ENCODE measurements around the gene PRELID1. TPM values are rescaled to one million over a fixed set of nuclear protein-coding genes. Genes with fewer than 3 reads are reported as not detected.

Gene PRELID1
- polyA plus RNA-seq, 2 of the 4 experiments (the other 2 are of a cell fraction), result 218 to 250 TPM

- Histone ChIP-seq H3K4me2 (peak overlapping the region; percentile 89), H3K4me3 (peak overlapping the region; percentile 68), H3K9me3 (no peaks in the 10 kb centered on the region), H3K4me1 (peaks cover 42% of the 10 kb centered on the region), H3K27ac (peak overlapping the region; percentile 95 to 96)
- TF ChIP-seq CBX8 (IDR thresholded peaks at IDR 0.05), result no peak
- TF ChIP-seq RNF2 (IDR thresholded peaks at IDR 0.05; ENCODE audit: borderline replicate concordance, low read depth), result no peak
- TF ChIP-seq CEBPB (IDR thresholded peaks at IDR 0.05), result no peak
- TF ChIP-seq KDM5A (IDR thresholded peaks at IDR 0.05), result no peak
- ATAC-seq, result peak; percentile 3 to 35; a peak in 3 of 6 replicates
- CTCF ChIA-PET, result interaction anchor here (0.5 to 4.6 kb wide), 5 partner anchors 7 to 189 kb away, joined by 3 to 24 read pairs (median 4); no protein-coding TSS in a partner anchor
- no peak for FAIRE-seq
- POLR2A ChIA-PET, result interaction anchor here (0.6 kb wide), 1 partner anchor 155 kb away, joined by 4 read pairs; no protein-coding TSS in a partner anchor
- DNase-seq (ENCODE audit: low read depth in 1 of 2, low spot score in 1 of 2), result no peak
- 79% methylated on average over 22 of the region's 24 CpGs for WGBS (ENCODE audit: missing lambda C conversion rate)
These were observed 1.1 kb upstream of the PRELID1 start for GRCh38 chr5:177302354-177303110.

GRCh38 chr5:177303925-177304391, 359 bp downstream of the PRELID1 start:
- ATAC-seq (peak in 1 of 2 experiments; percentile 1; a peak in 2 of 6 replicates), FAIRE-seq (no peak), DNase-seq (ENCODE audit: low read depth in 1 of 2, low spot score in 1 of 2) (no peak)
- Histone ChIP-seq H3K4me2 (peak overlapping the region; percentile 99), H3K4me3 (peak overlapping the region; percentile 68), H3K4me1 (peaks cover 42% of the 10 kb centered on the region), H3K27ac (peak overlapping the region; percentile 95 to 96), H3K9me3 (no peaks in the 10 kb centered on the region)
- TF ChIP-seq BCL3 (IDR thresholded peaks at IDR 0.05) (no peak), HEYL (CRISPR knock-in tag; IDR thresholded peaks at IDR 0.05) (no peak), RAD21 (conservative IDR thresholded peaks at IDR 0.05 in 1 of 2, IDR thresholded peaks at IDR 0.05 in 1 of 2) (no peak), POLR2AphosphoS2 (conservative IDR thresholded peaks at IDR 0.05; ENCODE audit: low read length) (no peak), ELK1 (IDR thresholded peaks at IDR 0.05; ENCODE audit: low read depth, low read length) (no peak), CBX2 (IDR thresholded peaks at IDR 0.05; ENCODE audit: borderline replicate concordance, low read depth) (no peak), RCOR1 (IDR thresholded peaks at IDR 0.05; ENCODE audit: low read depth, low read length) (no peak), BHLHE40 (IDR thresholded peaks at IDR 0.05; ENCODE audit: low read depth, low read length) (no peak), HOXB13 (CRISPR knock-in tag; IDR thresholded peaks at IDR 0.05; ENCODE audit: low read depth) (no peak), MAZ (IDR thresholded peaks at IDR 0.05; ENCODE audit: borderline replicate concordance, low read depth, low read length) (no peak), PHF8 (IDR thresholded peaks at IDR 0.05; ENCODE audit: borderline replicate concordance, low read depth) (peak; percentile 19; the same call in 1 of the 2 replicates), E2F6 (IDR thresholded peaks at IDR 0.05; ENCODE audit: borderline replicate concordance, low read depth) (0 out of 2 replicates have a peak, but pooled peaks have one; percentile 15), CEBPB (IDR thresholded peaks at IDR 0.05) (no peak), ZFP36 (IDR thresholded peaks at IDR 0.05; ENCODE audit: borderline replicate concordance, partially characterized antibody) (no peak), RFX5 (IDR thresholded peaks at IDR 0.05) (no peak), ZSCAN20 (CRISPR knock-in tag; IDR thresholded peaks at IDR 0.05) (no peak), ZC3H11A (IDR thresholded peaks at IDR 0.05) (no peak), KDM5A (IDR thresholded peaks at IDR 0.05) (peak; percentile 57), HOXB5 (CRISPR knock-in tag; IDR thresholded peaks at IDR 0.05) (peak; percentile 18; the same call in 1 of the 2 replicates)
- TF ChIP-seq, protein P1, sequence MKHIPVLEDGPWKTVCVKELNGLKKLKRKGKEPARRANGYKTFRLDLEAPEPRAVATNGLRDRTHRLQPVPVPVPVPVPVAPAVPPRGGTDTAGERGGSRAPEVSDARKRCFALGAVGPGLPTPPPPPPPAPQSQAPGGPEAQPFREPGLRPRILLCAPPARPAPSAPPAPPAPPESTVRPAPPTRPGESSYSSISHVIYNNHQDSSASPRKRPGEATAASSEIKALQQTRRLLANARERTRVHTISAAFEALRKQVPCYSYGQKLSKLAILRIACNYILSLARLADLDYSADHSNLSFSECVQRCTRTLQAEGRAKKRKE (CRISPR knock-in tag; IDR thresholded peaks at IDR 0.05; ENCODE audit: low read depth), result no peak
- TF ChIP-seq, protein P2, sequence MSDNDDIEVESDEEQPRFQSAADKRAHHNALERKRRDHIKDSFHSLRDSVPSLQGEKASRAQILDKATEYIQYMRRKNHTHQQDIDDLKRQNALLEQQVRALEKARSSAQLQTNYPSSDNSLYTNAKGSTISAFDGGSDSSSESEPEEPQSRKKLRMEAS (IDR thresholded peaks at IDR 0.05), result no peak; the same call in 1 of the 2 replicates
- ChIA-PET CTCF (interaction anchor here (1.2 to 4.6 kb wide), 2 partner anchors 14 to 191 kb away, joined by 3 to 24 read pairs; no protein-coding TSS in a partner anchor), POLR2A (no interaction called here)
- WGBS (ENCODE audit: missing lambda C conversion rate), result 2% methylated on average over 19 of the region's 25 CpGs

Measured in A549 (cell line).